Measurements from ENCODE around the gene CUL1.

- TF ChIP-seq, protein P1, sequence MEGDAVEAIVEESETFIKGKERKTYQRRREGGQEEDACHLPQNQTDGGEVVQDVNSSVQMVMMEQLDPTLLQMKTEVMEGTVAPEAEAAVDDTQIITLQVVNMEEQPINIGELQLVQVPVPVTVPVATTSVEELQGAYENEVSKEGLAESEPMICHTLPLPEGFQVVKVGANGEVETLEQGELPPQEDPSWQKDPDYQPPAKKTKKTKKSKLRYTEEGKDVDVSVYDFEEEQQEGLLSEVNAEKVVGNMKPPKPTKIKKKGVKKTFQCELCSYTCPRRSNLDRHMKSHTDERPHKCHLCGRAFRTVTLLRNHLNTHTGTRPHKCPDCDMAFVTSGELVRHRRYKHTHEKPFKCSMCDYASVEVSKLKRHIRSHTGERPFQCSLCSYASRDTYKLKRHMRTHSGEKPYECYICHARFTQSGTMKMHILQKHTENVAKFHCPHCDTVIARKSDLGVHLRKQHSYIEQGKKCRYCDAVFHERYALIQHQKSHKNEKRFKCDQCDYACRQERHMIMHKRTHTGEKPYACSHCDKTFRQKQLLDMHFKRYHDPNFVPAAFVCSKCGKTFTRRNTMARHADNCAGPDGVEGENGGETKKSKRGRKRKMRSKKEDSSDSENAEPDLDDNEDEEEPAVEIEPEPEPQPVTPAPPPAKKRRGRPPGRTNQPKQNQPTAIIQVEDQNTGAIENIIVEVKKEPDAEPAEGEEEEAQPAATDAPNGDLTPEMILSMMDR (conservative IDR thresholded peaks at IDR 0.05): no peak
- TF ChIP-seq ZFX (IDR thresholded peaks at IDR 0.05): no peak
Measured at GRCh38 chr7:148697256-148698006, 1.3 kb upstream of the CUL1 start.
